Stimulated activated CD4-positive, alpha-beta T cell treated with anti-CD3 and anti-CD28 coated beads, Interleukin-15, amount 100 ng/mL, for 24 hours (primary cell): ENCODE data around the gene CPLX3.
"Not testable (repeated sequence)": the region's sequence is repeated elsewhere in the genome, so short reads cannot be mapped to it uniquely, and the experiment has no call there.

ENCODE experiments used
- DNase-seq: peaks from one replicate; pipeline ENCODE4 v3.0.0-alpha.2; 2020

The CPLX3 gene, protein sequence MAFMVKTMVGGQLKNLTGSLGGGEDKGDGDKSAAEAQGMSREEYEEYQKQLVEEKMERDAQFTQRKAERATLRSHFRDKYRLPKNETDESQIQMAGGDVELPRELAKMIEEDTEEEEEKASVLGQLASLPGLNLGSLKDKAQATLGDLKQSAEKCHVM

DNA sequence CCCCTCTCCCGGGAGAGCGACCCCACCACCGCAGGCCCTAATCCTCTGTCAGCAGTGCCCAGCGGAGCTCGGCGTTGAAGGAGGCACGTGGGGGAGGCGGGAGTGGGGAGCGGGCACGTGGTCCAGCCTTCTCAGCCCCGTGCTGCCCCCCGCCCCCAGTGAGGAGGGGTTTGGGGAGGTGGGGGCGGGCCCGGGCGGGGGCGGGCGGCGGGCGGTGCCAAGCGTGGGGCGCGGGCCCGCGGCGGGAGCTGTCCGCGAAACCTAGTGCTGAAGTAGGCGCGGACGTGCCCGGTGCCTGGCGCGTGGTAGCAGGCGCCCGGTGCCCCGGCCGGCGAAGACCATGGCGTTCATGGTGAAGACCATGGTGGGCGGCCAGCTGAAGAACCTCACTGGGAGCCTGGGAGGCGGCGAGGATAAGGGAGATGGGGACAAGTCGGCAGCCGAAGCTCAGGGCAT, at the start of gene CPLX3:
Gene CPLX3 (plus strand): TSS at position 264 of the 456 bp plus-strand sequence. CDS start 77 bp downstream, at position 341.
- DNase-seq: peak; percentile 49

DNA sequence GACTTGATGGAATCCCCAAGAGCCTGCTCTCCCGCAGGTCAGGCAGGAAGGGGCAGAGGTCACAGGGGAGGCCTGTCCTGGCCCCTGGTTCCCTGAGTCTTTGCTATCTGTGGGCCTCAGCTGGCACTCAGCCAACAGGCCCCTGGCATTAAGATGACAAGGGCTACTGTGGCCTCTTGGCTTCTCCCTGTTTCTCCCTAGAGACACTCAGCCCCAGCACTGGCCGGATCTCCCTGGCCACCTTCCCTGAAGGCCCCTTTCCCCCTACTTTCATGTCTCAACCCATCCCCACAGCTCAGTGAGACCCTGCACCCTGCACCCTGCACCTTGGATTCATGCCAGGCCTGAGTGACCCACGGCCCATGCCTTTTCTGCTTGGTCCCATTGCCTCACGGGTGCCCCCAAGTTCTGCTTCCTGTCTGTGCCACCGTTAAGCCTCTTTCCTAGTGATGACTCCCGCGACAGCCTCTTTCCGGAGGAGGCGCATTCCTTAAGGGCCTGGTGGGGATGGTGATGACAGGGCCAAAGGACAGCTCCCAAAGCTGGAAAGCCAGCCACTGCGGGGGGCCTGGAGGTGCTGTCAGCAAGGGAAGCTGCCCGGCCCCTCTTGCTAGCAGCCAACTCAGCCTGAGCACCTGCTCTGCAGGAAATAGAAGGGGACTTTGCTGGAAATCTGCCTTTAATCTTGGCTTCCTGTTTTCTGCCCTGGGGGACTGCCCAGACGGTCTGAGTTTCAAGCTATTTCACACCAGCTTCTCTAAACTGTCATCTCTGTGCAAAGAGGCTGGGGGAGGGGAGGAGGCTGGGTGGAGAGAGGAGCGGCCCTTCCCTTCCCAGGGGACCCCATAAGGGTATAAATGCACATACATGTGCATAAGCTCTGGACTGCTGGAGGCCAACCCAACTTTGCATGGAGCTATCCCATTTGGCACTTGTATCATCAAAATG, 49.3 kb upstream of the CPLX3 start:
- DNase-seq: peak; percentile 62

DNA sequence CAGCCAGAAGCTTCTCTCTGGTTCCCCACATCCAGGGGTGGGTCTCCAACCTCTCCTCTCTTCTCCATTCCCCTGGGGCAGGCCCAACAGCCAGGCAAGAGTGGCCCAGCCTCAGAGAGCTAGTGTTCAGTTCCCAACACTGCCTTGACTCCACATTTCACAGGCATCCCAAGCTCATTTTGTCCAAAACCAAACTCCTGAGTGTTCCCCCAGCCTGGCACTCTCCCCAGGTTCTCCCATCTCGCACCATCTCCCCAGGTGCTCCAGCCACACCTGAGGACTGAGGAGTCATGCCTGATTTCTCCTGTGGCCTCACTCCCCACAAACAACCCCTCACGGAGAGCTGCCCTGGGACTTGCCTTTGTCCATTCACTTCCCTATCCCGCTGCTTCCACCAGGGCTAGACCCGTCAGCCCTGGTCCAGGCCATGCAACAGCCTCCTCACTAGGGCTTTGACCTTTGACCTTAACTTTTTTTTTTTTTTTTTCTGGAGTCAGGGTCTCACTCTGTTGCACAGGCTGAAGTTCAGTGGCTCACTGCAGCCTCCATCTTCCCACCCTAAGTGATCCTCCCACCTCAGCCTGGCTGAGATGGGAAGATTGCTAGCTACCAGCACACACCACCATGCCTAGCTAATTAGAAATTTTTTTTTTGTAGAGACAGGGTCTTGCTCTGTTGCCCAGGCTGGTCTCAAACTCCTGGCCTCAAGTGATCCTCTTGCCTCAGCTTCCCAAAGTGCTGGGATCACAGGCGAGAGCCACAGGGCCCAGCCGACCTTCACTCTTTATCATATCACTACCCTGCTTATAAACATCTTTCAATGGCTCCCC, 48.4 kb upstream of the CPLX3 start:
- no peak for DNase-seq

- no peak for DNase-seq
These were observed 47.8 kb upstream of the CPLX3 start for GRCh38 chr15:74778599-74778970.

GRCh38 chr15:74779162-74779648, 47.2 kb upstream of the CPLX3 start:
- no peak for DNase-seq

DNA sequence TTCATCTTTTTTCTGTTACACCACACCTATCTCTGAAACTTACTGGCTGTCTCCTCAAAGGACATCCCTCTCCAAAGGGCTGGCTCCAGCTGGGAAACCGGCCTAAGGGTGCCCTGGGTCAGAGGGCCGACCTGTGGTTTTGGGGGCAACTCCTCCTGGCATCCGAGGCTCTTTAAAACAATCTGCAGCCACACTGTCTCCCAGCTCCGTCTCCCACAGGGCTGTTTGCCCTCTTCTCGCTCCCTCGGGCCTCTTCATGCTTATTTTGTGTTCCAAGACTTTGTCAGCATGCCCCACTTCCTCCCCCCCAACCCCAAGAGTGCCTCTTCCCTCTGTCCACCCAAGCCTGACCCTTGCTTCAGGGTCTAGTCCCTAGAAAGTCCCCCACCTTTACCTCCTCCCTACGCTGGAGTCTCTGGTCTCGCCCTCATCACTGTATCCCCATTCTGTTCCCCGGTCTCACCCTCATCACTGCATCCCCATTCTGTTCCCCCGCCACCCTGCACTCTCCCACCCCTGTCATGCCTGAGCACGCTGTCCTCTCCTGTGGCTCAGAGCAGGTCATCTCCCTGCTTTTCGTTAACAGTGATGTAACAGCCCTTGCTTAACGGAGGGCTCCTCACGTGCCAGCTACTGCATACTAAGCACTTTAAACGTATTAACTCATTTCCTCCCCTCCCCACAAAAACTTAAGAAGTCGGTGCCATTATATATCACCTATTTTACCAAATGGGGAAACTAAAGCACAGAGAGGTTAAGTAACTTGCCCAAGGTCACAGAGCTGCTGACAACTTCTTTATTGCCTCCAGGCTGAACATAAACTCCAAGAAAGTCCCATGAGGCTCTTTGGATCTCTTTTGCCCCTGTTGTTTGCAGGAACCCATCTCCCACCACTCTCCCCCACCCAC, 45.6 kb upstream of the CPLX3 start:
- DNase-seq: peak; percentile 58

- peak; percentile 83 for DNase-seq
These were observed 44.8 kb upstream of the CPLX3 start, which contains the start of gene CSK for GRCh38 chr15:74781431-74782258. CSK (plus strand) TSS chr15:74782080; CDS start chr15:74798298, 16,218 bp downstream.

- peak; percentile 71 for DNase-seq
These were observed 44.0 kb upstream of the CPLX3 start for GRCh38 chr15:74782259-74783071.

DNA sequence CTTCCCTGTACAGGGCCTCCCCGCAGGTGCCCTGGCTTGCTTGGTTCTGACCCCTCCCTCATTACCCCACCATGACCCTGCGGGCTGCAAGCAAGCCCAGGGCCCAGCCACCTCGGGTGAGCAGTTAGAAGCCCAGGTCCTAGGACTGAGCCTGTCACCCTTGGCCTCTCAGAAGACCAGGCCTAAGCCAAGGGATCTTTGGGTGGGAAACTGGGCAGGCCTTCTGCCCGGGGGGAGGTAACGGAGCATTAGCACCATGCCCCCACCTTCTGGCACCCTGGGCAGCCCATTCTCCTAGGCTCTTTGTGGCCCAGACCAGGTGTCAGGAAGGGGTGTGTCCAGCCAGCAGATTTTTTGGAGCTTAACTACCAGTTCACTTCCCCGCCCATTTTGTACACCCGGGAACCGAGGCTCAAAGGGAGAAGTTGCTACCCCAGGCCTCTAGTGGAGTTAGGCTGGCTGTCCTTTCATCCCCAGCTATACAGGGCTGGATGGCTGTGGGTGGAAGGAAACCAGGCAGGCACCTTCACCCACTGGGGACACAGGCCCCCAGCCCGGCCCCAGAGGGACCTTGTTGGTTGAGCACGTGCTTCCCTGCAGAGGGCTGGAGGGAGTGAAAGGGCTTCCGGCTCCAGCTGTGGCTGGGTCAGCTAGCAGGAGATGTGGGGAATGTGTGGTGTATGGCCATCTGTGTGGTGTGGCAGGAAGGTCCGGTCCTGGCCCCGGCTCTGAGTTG, 43.2 kb upstream of the CPLX3 start:
- peak; percentile 71 for DNase-seq

DNA sequence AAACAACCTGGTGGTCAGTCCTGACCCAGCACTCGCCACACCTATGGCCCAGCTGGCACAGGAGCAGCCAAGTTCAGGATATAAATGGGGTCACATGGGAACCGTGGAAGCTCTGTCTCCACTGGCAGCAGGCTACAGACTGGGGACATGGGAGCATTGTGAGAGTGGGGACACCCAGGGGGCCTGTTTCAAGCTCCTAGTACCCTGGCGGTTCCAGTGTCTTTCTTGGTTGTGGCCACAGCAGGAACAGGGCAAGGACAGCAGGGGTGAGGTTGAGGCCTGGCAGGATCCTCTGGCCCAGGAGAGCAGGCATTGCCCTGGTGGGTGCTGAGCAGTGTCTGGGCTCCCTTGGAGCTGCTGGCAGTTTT, 42.6 kb upstream of the CPLX3 start:
- DNase-seq: no peak

GRCh38 chr15:74784426-74785193, 41.8 kb upstream of the CPLX3 start:
- DNase-seq: peak; percentile 56

- peak; percentile 75 for DNase-seq
These were observed 41.0 kb upstream of the CPLX3 start for GRCh38 chr15:74785194-74786032.

- not testable (repeated sequence) for DNase-seq
These were observed 40.3 kb upstream of the CPLX3 start for GRCh38 chr15:74786081-74786480.

GRCh38 chr15:74786551-74787165, 39.8 kb upstream of the CPLX3 start:
- DNase-seq: no peak

- peak; percentile 96 for DNase-seq
These were observed 39.0 kb upstream of the CPLX3 start for GRCh38 chr15:74787251-74788041.

DNA sequence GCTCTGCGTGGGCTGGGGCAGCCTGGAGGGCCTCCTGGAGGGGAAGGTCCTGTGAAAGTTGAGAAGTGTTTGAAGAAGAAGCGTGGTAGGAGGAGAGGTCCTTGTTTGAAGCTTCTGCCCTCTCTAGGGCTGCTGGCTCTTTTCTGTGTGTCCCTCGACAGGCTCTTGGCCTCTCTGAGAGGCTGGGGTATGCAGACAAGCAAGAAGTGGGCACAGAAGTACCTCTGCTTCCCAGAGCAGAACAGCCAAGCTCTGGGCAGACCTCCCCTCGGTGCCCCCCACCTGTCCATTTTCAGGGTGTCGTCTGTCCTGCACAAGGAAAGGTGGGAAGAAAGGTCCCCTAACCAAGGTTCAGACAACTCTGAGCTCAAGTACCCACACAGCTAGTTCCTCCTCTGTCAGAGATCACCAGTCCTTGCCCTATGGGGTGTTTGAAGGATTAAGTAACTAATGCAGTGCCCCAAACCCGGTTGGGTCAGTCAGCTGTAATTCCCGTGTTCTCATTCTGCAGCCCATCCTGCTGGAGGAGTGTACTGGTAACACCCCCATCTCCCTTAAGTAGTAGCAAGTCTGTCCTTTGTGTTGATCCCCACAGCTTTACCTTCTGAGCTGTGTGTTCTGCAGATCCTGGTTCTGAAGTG, 38.3 kb upstream of the CPLX3 start:
- no peak for DNase-seq
